Muscle of back (tissue), 11 donors: ENCODE data around the gene PARVB. TPM values are rescaled to one million over a fixed set of nuclear protein-coding genes. Genes with fewer than 3 reads are reported as not detected.

ENCODE experiments used
- DNase-seq, 3 donors: peaks; one replicate each; pipeline versions ENCODE4 v3.0.0 to v3.0.0-alpha.2; 2013
- polyA plus RNA-seq, 10 donors: library from polyadenylated mRNA; unstranded; fragments of 120-200 nt; gene quantifications; one replicate each; pipeline ENCODE4 v1.2.1, GENCODE V29; 2013; ENCODE audit not compliant: insufficient read length in 10 of 10

Gene PARVB
- polyA plus RNA-seq, 10 donors = 31.4 to 42.7 (median 39.0) TPM

DNA sequence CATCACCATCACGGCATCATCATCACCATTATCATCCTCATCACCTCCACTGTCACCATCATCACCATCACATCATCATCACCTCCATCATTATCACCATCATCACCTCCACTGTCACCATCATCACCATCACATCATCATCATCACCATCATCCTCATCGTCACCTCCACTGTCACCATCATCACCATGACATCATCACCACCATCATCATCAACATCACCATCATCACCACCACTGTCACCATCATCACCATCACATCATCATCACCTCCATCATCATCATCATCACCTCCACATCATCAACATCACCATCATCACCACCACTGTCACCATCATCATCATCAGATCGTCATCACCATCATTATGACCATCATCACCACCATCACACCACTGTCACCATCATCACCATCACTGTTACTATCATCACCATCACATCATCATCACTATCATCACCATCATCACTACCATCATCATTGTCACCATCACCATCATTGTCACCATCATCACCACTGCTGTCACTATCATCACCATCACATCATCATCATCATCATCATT is 189.5 kb downstream of the PARVB start:
- no peak for DNase-seq

DNA sequence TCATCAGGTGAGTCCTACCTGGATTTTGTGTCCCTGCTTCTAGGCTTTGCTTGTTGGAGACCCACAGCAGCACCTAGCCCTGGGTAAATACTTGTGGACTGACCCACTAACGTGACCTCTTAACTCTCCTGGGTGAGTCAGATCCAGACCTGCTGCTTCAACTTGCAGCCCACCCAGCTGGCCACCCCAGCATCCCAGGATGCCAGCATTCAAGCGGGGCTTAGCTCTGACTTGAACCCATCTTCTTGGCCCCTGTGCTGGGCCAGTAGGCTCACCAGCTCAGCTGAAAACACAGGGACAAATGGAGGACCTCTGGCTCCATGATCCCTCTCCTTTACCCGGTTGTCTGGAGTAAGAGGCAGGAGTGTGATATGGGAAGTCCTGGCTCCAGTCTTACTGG is 190.1 kb downstream of the PARVB start:
- no peak for DNase-seq

DNA sequence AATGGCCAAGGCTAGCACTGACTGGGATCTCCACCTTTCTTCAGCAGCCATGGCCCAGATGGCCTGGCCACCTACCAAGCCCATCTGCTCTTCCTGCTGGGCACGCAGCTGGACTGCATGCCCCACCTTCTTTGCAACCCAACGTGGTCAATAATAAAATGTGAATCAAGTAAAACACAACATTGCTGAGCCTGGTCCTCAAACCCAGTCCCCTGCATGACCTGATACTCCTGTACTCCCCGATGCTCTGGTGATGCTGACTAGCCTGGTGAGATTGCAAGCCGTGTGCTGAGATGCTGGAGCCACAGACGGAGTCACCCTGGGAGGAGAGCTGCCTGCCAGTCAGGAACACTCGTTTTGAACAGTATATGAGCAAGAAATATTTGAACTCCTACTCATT is 190.7 kb downstream of the PARVB start:
- DNase-seq = no peak

DNA sequence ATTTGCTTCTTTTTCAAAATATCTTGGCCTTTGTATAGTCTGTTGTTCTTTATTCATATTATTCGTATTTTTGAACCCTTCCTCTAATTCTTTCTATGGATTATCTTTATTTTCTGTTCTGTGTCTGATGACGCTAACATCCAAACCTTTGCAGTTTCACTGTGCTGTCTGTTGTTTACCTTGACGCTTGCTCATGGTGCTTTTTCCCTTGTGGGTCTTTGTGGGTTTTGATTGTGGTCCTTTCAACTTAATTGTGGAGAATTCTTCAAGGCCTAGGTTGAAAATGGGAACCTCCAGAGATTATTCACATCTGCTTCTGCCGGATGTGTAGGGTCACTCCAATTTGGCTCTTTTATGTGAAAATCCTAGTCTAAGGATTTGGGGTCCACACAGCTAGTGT is 191.2 kb downstream of the PARVB start:
- DNase-seq = no peak

DNA sequence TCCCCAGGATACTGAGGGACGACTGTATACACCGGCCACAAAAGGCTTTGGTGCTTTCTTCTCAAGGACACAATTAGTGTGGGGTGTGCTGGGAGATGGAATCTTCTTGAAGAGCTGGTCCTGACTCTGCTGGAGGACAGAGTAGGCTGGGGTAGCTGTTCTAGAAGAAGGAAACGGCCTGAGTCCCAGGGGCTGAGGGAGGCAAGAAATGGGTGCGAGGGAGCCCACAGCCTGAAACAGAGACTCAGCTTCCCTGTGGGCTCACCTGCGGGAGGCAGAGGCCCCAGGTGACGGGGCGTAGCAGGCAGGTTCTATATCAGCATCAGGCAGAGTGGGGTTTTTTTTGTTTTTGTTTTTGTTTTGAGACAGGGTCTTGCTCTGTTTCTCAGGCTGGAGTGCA is 193.2 kb downstream of the PARVB start:
- no peak for DNase-seq

DNA sequence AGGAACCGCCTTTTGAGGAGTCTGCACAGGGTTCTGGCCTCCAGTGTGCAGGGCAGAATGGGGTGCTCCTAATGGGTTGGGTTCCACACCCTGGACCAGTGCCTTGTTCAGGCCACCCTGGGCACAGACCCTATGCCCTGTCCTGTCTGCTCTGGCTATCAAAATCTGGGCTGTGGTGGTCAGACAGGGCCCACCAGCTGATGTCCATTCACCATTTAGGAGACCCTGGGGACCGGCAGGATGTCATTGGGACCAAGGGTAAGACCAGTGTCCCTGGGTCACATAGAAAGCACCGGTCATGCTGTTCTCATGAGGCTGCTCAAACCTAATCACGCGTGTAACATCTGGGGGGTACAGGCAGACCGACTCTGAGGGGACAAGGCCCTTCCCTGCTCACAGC is 194.0 kb downstream of the PARVB start:
- DNase-seq = no peak

DNA sequence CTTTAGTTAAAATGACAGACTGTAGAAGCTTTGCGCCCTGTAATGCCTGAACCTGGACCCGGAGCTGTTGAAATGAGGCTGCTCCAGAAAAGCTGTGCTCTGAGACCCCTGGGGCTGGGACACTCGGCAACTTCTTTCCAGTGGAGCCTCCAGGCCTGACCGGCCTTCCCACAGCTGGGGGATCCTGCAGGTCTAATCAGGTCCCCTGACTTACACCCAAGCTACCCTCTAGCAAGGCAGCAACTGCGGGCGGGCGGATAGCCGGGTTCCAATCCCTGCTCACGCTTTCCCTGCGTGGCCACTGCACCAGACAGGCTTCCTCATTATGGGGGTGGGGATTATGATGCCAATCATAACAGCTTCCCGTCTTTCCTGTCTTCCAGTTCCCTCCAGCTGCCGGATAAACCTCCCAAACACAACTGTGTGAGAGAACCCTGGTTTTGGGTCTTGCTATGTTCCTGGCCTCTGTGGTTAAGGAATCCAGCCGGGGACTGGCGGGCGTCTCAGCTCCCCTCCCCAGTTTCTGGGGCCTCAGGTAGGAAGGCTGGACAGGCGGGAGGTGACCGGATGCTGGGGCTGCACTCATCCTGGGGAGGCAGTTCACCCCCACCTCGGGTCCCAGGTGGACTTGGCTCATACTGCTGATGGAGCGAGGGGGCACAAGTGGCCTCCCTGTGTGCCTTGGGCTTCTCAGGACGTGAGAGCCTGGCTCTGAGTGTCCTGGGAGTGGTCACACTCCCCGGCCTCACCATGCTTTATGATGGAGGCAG is 195.2 kb downstream of the PARVB start:
- DNase-seq = no peak

DNA sequence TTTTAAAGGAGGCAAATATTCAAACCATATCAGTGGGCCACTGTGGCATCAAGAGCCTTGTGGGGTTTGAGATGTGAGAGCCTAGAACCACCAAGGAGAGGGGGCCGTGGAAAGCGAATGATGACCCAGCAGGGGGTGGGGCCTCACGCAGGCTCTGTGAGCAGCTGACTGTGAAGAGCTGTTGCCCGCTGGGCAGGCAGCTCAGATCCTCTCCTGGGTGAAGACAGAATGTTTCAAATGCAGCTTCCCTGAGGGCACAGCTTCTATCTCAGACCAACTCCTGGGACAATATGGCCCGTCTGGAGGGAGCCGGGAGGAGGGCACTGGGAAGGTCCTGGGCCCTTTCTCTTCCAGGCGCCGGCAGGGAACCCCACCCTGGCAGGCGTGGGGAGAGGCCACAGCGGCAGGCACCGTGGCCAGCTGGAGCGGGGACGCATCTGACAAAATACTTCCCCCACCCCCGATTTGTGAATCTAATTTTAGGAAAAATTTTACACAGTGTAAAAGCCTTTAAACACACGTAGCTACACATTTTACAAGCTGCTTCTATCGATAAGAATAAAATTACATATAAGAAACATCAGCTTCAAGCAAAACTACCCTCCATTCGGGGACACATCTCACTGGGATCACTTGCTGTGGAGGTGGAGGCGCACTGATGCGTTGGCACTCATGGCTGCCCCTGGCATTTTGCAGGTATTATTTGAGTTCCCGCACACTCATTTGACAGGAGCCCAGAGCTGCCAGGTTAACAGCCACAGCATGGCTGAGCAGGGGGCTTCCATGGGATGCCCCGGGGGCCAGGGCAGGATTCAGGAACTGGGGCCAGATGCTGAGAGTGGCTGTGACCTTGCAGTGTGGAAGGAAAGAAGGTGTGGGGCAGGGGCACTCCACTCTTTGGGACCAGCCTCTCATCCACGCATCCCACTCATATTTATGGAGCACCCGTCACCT is 196.9 kb downstream of the PARVB start:
- DNase-seq = no peak

DNA sequence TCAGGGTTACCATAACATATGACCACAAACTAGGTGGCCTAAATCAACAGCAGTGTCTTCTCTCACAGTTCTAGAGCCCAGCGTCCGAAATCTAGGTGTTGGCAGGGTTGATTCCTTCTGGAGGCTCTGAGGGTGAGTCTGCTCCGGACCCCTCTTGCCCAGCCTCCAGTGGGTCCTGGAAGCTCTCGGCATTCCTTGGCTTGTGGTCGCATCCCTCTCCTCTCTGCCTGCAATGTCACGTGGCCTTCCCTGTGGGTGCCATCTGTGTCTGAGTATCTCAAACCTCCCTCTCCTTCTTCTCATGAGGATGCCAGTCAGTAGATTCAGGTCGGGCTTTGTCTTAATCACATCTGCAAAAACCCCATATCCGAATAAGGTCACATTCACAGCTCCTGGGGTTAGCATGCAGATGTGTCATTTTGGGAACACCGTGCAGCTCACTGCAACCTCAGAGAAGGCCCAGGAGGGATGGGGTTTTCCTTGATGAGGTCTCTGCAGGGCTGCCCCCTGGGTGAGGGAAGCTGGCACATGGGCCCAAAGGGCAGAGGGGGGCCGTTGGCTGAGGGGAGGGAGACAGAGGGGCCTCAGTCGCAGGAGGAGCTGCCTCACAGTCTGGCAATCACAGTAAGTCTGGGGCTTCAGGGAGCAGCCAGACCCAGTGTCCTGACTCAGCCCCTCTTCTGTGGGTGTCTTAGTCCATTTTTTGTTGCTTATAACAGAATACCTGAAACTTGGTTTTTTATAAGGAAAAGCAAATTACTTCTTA is 197.8 kb downstream of the PARVB start:
- no peak for DNase-seq

Other genes with a start within 250 kb of the PARVB start
- gene EFCAB6, start 212.0 kb upstream of the PARVB start, polyA plus RNA-seq = 1 to 10 TPM in 1 of 10 donors, under 1 TPM in 9; 0.61 to 1.3 (median 0.80) TPM
- 1 to 10 TPM; 1.0 to 3.4 (median 2.2) TPM for gene SULT4A1, start 161.8 kb upstream of the PARVB start, polyA plus RNA-seq
- under 1 TPM in 1 of 10 donors, not detected in 9; 0.08 TPM for gene PNPLA5, start 132.3 kb upstream of the PARVB start, polyA plus RNA-seq
- gene PNPLA3, start 100.5 kb upstream of the PARVB start, polyA plus RNA-seq = 1 to 10 TPM in 1 of 10 donors, under 1 TPM in 9; 0.21 to 1.1 (median 0.46) TPM
- gene SAMM50, start 68.9 kb upstream of the PARVB start, polyA plus RNA-seq = 10 to 100 TPM; 44.7 to 56.9 (median 53.1) TPM
- 1 to 10 TPM; 1.8 to 7.3 (median 3.4) TPM for gene PARVG, start 156.6 kb downstream of the PARVB start, polyA plus RNA-seq